ENCODE data around the gene GALNT2. TPM values are rescaled to one million over a fixed set of nuclear protein-coding genes. Genes with fewer than 3 reads are reported as not detected.

The GALNT2 gene
- total and polyA plus RNA-seq, 2 of the 13 experiments (the other 11 are each of a cell fraction or from before 2014, with no cell fraction given), result 39.3 to 39.6 TPM

DNA sequence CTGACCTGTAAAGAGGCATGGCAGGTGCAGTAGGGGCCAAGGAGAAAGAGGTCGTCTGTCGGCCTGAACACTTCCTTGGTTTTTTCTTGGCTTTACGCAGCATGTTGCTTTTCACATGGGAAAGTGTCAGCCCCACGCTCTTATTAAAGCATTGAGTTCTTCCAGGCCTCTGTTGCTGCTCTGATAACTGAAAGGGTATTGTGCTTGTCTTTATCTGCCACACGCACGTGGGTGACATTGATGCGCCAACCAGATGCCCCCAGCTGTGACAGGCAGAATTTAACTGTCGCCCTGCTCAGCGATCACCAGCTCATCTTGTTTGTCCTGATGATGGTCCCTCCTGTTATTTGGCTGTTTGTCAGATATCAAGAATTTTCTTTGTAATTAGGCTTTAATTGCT is 76.5 kb downstream of the GALNT2 start (continued):
- TF ChIP-seq, protein P1, sequence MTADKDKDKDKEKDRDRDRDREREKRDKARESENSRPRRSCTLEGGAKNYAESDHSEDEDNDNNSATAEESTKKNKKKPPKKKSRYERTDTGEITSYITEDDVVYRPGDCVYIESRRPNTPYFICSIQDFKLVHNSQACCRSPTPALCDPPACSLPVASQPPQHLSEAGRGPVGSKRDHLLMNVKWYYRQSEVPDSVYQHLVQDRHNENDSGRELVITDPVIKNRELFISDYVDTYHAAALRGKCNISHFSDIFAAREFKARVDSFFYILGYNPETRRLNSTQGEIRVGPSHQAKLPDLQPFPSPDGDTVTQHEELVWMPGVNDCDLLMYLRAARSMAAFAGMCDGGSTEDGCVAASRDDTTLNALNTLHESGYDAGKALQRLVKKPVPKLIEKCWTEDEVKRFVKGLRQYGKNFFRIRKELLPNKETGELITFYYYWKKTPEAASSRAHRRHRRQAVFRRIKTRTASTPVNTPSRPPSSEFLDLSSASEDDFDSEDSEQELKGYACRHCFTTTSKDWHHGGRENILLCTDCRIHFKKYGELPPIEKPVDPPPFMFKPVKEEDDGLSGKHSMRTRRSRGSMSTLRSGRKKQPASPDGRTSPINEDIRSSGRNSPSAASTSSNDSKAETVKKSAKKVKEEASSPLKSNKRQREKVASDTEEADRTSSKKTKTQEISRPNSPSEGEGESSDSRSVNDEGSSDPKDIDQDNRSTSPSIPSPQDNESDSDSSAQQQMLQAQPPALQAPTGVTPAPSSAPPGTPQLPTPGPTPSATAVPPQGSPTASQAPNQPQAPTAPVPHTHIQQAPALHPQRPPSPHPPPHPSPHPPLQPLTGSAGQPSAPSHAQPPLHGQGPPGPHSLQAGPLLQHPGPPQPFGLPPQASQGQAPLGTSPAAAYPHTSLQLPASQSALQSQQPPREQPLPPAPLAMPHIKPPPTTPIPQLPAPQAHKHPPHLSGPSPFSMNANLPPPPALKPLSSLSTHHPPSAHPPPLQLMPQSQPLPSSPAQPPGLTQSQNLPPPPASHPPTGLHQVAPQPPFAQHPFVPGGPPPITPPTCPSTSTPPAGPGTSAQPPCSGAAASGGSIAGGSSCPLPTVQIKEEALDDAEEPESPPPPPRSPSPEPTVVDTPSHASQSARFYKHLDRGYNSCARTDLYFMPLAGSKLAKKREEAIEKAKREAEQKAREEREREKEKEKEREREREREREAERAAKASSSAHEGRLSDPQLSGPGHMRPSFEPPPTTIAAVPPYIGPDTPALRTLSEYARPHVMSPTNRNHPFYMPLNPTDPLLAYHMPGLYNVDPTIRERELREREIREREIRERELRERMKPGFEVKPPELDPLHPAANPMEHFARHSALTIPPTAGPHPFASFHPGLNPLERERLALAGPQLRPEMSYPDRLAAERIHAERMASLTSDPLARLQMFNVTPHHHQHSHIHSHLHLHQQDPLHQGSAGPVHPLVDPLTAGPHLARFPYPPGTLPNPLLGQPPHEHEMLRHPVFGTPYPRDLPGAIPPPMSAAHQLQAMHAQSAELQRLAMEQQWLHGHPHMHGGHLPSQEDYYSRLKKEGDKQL (CRISPR knock-in tag; IDR thresholded peaks at IDR 0.05; ENCODE audit: low read depth), result no peak
- TF ChIP-seq ZNF337 (CRISPR knock-in tag; IDR thresholded peaks at IDR 0.05; ENCODE audit: borderline replicate concordance, low read depth) (no peak), KLF15 (CRISPR knock-in tag; IDR thresholded peaks at IDR 0.05; ENCODE audit: borderline replicate concordance) (no peak)

DNA sequence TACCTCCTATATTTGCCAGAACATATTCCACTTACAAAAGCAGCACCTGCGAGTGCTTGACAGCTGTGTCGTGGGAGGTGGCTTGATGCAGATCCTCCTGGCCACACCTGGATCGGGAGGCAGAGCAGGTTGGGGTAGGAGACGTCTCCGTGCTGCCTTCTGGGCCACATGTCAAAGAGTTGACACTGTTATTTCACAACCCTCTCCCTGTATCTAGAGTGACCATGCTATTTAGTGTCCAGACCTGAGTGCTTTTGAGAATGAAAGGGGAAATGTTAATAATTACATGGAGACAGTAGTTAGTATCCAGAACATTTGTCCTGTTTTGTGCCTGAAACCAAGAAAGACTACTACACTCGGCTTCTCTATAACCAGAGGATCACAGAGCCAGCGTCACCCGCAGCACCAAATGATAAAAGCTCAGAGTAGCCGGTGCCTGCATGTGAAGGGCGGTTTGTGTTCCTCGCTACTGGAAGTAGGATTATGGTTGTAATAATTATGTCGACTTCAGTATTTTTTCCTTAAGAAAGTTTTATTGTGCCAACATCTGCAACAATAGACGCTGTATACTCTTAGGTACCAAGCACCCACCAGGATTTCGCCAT is 77.1 kb downstream of the GALNT2 start:
- Histone ChIP-seq H3K9me3 (ENCODE audit: low read length) (no peaks in the 10 kb centered on the region), H3K4me1 (ENCODE audit: insufficient read depth, low read length) (peaks cover 50% of the 10 kb centered on the region), H3K4me2 (ENCODE audit: low read depth, low read length) (no peak overlapping the region), H2AFZ (ENCODE audit: low read length) (no peak overlapping the region), H3K79me2 (ENCODE audit: insufficient read depth, low read length) (peaks cover 21% of the 10 kb centered on the region), H3K27ac (ENCODE audit: extremely low read length, insufficient read depth, low read length) (no peak overlapping the region), H3K27me3 (ENCODE audit: control insufficient read depth in 1 of 2, insufficient read depth in 2 of 2, low read length in 2 of 2) (no peaks in the 10 kb centered on the region), H4K20me1 (ENCODE audit: insufficient read depth, low read length) (no peaks in the 10 kb centered on the region), H3K9ac (ENCODE audit: insufficient read depth, low read depth, low read length) (no peak overlapping the region), H3K36me3 (replicated peaks in 1 of 2; ENCODE audit: control insufficient read depth in 1 of 2, insufficient read depth in 2 of 2, low read length in 2 of 2) (no peaks in the 10 kb centered on the region; a peak in 1 of 5 replicates), H3K4me3 (replicated peaks in 1 of 3; ENCODE audit: insufficient read depth in 1 of 3, low read depth in 2 of 3, low read length in 3 of 3) (no peak overlapping the region)
- BruUV-seq (replicated peaks), result no TSS peak
- ChIA-PET POLR2A (no interaction called here), CTCF (ENCODE audit: low intra/inter-chr PET ratio, low total read pairs) (no interaction called here)
- TF ChIP-seq MTF2 (CRISPR knock-in tag; IDR thresholded peaks at IDR 0.05; ENCODE audit: borderline replicate concordance), result no peak
- TF ChIP-seq SYNCRIP (IDR thresholded peaks at IDR 0.05; ENCODE audit: insufficient read depth, low read depth, low read length), result no peak
- TF ChIP-seq KLF16 (CRISPR knock-in tag; IDR thresholded peaks at IDR 0.05), result no peak
- TF ChIP-seq, protein P2, sequence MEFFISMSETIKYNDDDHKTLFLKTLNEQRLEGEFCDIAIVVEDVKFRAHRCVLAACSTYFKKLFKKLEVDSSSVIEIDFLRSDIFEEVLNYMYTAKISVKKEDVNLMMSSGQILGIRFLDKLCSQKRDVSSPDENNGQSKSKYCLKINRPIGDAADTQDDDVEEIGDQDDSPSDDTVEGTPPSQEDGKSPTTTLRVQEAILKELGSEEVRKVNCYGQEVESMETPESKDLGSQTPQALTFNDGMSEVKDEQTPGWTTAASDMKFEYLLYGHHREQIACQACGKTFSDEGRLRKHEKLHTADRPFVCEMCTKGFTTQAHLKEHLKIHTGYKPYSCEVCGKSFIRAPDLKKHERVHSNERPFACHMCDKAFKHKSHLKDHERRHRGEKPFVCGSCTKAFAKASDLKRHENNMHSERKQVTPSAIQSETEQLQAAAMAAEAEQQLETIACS (CRISPR knock-in tag; IDR thresholded peaks at IDR 0.05), result no peak
- 0 out of 2 replicates have a peak, but pooled peaks have one; percentile 9 for TF ChIP-seq CEBPG (CRISPR knock-in tag; IDR thresholded peaks at IDR 0.05)
- TF ChIP-seq CEBPB (IDR thresholded peaks at IDR 0.05; ENCODE audit: borderline replicate concordance, low read depth, low read length), result peak; percentile 48; the same call in 1 of the 2 replicates
- DNase-seq (ENCODE audit: low spot score), result peak; percentile 16
- peak; percentile 20; the same call in 1 of the 3 replicates for ATAC-seq
- no peak for FAIRE-seq
- WGBS (ENCODE audit: low lambda C conversion rate), result 76% methylated on average over 14 of the region's 14 CpGs
- in situ Hi-C loops (cut with HindIII; ENCODE audit: extremely low pct_ligation_motif_present, low pct_unique_long_range_greater_than_20kb), result no loop called here
- intact Hi-C loops (cut with micrococcal nuclease; ENCODE audit: unreplicated experiment), result no loop called here

All from HepG2 (cell line).